HG03571 (cell line): ENCODE measurements around the gene POPDC2.
"Not testable (repeated sequence)": the region's sequence is repeated elsewhere in the genome, so short reads cannot be mapped to it uniquely, and the experiment has no call there.

Source experiments
- ATAC-seq: cut with Tn5 transposase; IDR thresholded peaks from one replicate; pipeline ENCODE4 v1.9.1; 2021; ENCODE audit not compliant: unreplicated experiment

POPDC2 gene

GRCh38 chr3:119660474-119661440, at the start of gene POPDC2:
POPDC2 (minus strand) TSS chr3:119660589; CDS start chr3:119660423, 166 bp downstream.
- no peak for ATAC-seq

GRCh38 chr3:119703820-119704531, 43.6 kb upstream of the POPDC2 start:
- no peak for ATAC-seq

GRCh38 chr3:119702530-119703527, 42.4 kb upstream of the POPDC2 start, which contains the start of gene CFAP91:
CFAP91 (plus strand) TSS chr3:119703022; CDS start chr3:119703099, 77 bp downstream.
- ATAC-seq: peak; percentile 88

- ATAC-seq: peak; percentile 2
Observed at GRCh38 chr3:119700920-119701734, 40.7 kb upstream of the POPDC2 start.

GRCh38 chr3:119700269-119700919, 40.0 kb upstream of the POPDC2 start:
- ATAC-seq: peak; percentile 34

- peak; percentile 52 for ATAC-seq
Observed at GRCh38 chr3:119697394-119697793, 37.0 kb upstream of the POPDC2 start.

GRCh38 chr3:119695480-119695879, 35.1 kb upstream of the POPDC2 start:
- ATAC-seq: no peak

- ATAC-seq: no peak
Observed at GRCh38 chr3:119690043-119690656, 29.8 kb upstream of the POPDC2 start.

GRCh38 chr3:119683421-119683820, 23.0 kb upstream of the POPDC2 start:
- no peak for ATAC-seq

GRCh38 chr3:119681279-119681678, 20.9 kb upstream of the POPDC2 start:
- ATAC-seq: peak; percentile 31

- ATAC-seq: no peak
Observed at GRCh38 chr3:119679874-119680273, 19.5 kb upstream of the POPDC2 start.

GRCh38 chr3:119678209-119678608, 17.8 kb upstream of the POPDC2 start:
- not testable (repeated sequence) for ATAC-seq

GRCh38 chr3:119677641-119677934, 17.2 kb upstream of the POPDC2 start:
- peak; percentile 1 for ATAC-seq

- ATAC-seq: peak; percentile 87
Observed at GRCh38 chr3:119676771-119677640, 16.6 kb upstream of the POPDC2 start, which contains the start of gene COX17. COX17 (minus strand) TSS chr3:119677406; CDS start chr3:119677310, 96 bp downstream.

GRCh38 chr3:119676020-119676419, 15.6 kb upstream of the POPDC2 start:
- no peak for ATAC-seq

GRCh38 chr3:119675188-119675874, 14.9 kb upstream of the POPDC2 start:
- ATAC-seq: no peak

GRCh38 chr3:119673875-119674274, 13.5 kb upstream of the POPDC2 start:
- ATAC-seq: no peak
